Tibial artery (tissue), 4 donors: Measurements from ENCODE around the gene TIMELESS.
"Not testable (repeated sequence)": the region's sequence is repeated elsewhere in the genome, so short reads cannot be mapped to it uniquely, and the experiment has no call there.

Experiments
- DNase-seq, 2 donors: peaks; one replicate each; pipeline ENCODE4 v3.0.0-alpha.2; 2019
- H3K27ac ChIP-seq, 2 donors: fragments of 200-600 bp; sonication (generic) in 1 of 2; 1 replicate in 1 of 2; 2 replicates in 1 of 2; pipeline ENCODE4 v1.5.1; 2018 to 2019; ENCODE audit warnings: mild to moderate bottlenecking in 1 of 2
- H3K27me3 ChIP-seq, 2 donors: fragments of 200-600 bp; sonication (generic) in 1 of 2; one replicate each; pipeline versions ENCODE4 v1.5.1 to v1.6.0; 2016 to 2019
- H3K36me3 ChIP-seq, 3 donors: fragments of 200-600 bp; sonication (generic) in 2 of 3; one replicate each; pipeline ENCODE4 v1.5.1; 2016 to 2019; ENCODE audit warnings: mild to moderate bottlenecking in 2 of 3
- H3K4me1 ChIP-seq, 4 donors: fragments of 200-600 bp; sonication (generic) in 2 of 4; 1 replicate in 3 of 4; 2 replicates in 1 of 4; pipeline ENCODE4 v1.5.1; 2016 to 2019
- H3K4me3 ChIP-seq, 2 donors: fragments of 200-600 bp; sonication (generic) in 1 of 2; 1 replicate in 1 of 2; 2 replicates in 1 of 2; pipeline ENCODE4 v1.5.1; 2018 to 2019; ENCODE audit warnings: mild to moderate bottlenecking in 2 of 2
- H3K9me3 ChIP-seq, 3 donors: fragments of 200-600 bp; sonication (generic) in 1 of 3; one replicate each; pipeline ENCODE4 v1.5.1; 2016 to 2019
- intact Hi-C: fragments of 100-400 bp; cut with DNase I; formaldehyde crosslinking; loops from one replicate; pipeline ENCODE4 v1.15.0; 2023; ENCODE audit warnings: low total_unique reads
- TF ChIP-seq, protein P1 (sequence below), 2 experiments: fragments of 200-600 bp in 1 of 2; fragments of 450-650 bp in 1 of 2; IDR thresholded peaks; one replicate each; pipeline ENCODE4 v1.5.1; 2017 to 2019; ENCODE audit warnings: antibody characterized with exemption in 2 of 2, mild to moderate bottlenecking in 1 of 2, moderate library complexity in 1 of 2

TIMELESS gene, protein sequence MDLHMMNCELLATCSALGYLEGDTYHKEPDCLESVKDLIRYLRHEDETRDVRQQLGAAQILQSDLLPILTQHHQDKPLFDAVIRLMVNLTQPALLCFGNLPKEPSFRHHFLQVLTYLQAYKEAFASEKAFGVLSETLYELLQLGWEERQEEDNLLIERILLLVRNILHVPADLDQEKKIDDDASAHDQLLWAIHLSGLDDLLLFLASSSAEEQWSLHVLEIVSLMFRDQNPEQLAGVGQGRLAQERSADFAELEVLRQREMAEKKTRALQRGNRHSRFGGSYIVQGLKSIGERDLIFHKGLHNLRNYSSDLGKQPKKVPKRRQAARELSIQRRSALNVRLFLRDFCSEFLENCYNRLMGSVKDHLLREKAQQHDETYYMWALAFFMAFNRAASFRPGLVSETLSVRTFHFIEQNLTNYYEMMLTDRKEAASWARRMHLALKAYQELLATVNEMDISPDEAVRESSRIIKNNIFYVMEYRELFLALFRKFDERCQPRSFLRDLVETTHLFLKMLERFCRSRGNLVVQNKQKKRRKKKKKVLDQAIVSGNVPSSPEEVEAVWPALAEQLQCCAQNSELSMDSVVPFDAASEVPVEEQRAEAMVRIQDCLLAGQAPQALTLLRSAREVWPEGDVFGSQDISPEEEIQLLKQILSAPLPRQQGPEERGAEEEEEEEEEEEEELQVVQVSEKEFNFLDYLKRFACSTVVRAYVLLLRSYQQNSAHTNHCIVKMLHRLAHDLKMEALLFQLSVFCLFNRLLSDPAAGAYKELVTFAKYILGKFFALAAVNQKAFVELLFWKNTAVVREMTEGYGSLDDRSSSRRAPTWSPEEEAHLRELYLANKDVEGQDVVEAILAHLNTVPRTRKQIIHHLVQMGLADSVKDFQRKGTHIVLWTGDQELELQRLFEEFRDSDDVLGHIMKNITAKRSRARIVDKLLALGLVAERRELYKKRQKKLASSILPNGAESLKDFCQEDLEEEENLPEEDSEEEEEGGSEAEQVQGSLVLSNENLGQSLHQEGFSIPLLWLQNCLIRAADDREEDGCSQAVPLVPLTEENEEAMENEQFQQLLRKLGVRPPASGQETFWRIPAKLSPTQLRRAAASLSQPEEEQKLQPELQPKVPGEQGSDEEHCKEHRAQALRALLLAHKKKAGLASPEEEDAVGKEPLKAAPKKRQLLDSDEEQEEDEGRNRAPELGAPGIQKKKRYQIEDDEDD

DNA sequence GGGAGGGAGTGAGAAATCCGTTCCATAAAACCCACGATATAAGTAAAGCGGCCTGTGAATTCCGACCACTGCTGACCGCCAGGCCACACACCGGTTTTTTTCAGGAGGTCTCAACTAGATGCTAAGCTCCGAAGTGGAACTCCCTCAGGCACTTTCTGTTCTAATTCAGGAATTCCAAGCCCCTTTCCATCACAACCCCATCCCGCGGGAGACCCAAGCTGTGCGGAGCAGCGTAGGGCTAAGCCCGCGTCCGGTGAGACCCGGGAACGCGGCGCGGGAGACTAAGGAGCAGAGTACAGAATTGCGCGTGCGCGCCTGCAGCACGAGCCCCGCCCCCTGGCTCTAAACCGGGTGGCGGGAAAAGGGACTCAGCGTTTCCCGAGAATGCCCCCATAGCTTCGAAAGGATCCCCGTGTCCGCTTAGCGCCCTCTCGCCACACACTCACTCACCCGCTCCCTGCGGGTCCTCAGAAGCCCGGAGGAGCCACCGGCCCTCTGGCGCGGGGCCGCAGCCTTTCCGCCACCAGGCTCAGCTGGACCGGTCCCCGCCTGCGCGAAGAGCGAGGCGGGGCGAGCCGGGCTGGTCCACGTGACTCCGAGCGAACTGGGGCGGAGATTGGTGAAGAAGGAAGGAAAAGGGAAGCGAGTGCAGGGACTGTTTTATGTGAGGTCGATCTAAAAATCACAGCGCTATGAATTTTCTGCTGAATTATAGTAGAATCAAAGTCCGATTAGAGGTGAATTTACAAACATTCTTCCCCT is at the start of gene TIMELESS:
Gene TIMELESS (minus strand): TSS at position 567 of the 762 bp plus-strand sequence. CDS start 15,256 bp downstream, outside the sequence.
- peaks cover 0 to 9% of the 10 kb centered on the region in 2 donors for H3K27me3 ChIP-seq
- peaks cover 0 to 11% (median 2%) of the 10 kb centered on the region in 4 donors for H3K4me1 ChIP-seq
- peak within 1 kb of the TSS; percentile 60 to 89 for H3K4me3 ChIP-seq
- no peaks in the 10 kb centered on the region for H3K36me3 ChIP-seq
- H3K27ac ChIP-seq = peak within 1 kb of the TSS; percentile 86
- intact Hi-C loops = no loop called here
- no peaks in the 10 kb centered on the region for H3K9me3 ChIP-seq
- TF ChIP-seq, protein P1, sequence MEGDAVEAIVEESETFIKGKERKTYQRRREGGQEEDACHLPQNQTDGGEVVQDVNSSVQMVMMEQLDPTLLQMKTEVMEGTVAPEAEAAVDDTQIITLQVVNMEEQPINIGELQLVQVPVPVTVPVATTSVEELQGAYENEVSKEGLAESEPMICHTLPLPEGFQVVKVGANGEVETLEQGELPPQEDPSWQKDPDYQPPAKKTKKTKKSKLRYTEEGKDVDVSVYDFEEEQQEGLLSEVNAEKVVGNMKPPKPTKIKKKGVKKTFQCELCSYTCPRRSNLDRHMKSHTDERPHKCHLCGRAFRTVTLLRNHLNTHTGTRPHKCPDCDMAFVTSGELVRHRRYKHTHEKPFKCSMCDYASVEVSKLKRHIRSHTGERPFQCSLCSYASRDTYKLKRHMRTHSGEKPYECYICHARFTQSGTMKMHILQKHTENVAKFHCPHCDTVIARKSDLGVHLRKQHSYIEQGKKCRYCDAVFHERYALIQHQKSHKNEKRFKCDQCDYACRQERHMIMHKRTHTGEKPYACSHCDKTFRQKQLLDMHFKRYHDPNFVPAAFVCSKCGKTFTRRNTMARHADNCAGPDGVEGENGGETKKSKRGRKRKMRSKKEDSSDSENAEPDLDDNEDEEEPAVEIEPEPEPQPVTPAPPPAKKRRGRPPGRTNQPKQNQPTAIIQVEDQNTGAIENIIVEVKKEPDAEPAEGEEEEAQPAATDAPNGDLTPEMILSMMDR (IDR thresholded peaks at IDR 0.05) = peak in 1 of 2 experiments; percentile 4
- DNase-seq = peak; percentile 85 to 93

DNA sequence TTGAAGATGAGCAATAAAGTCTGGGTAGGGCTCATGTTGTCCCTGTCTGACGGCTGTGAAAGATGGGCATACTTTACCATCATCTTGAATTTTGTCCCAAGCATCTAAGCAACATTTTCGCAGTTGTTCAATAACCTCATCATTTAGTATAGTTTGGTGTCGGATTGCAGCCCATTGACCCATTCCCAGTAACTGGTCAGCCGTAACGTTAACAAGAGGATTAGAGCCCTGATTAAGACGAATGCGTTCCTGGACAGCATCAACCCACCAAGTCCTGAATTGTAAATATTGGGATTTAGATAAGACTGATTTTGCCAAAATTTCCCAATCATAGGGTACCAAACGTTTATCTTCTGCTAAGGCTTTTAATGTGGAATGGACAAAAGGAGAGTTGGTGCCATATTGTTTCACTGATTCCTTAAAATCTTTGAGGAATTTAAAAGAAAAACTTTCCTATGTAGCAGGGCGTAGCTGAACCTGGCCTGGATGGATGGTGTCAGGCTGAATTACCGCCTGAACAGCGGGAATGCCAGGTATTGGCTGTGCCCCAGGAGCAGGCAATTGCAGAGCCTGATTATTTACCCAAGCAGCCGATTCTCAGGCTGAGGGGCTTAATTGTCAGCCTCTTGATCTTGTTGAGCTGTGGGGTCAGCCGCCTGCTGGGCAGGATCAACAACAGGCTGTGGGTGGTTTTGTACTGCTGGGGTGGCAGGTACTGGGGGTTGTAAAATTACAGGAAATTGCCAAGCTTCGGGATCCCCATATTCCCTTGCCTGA is 49.1 kb upstream of the TIMELESS start:
- intact Hi-C loops, H3K9me3 ChIP-seq, H3K4me3 ChIP-seq, H3K27me3 ChIP-seq, DNase-seq, H3K36me3 ChIP-seq, H3K27ac ChIP-seq, H3K4me1 ChIP-seq: not testable (repeated sequence)

DNA sequence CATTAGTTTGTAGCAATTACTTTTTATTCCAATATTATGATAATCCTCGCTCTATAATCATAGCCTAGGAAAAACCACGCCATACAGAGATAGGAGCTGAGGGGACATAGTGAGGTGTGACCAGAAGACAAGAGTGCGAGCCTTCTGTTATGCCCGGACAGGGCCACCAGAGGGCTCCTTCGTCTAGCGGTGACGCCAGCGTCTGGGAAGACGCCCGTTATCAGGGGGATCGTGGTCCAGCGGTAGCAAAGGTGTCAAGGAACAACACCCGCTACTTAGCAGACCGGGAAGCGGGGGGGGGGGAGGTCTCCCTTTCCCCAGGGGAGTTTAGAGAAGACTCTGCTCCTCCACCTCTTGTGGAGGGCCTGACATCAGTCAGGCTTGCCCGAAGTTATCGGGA is 47.5 kb upstream of the TIMELESS start:
- TF ChIP-seq, protein P1 (IDR thresholded peaks at IDR 0.05) = peak; percentile 16 to 53
- H3K27me3 ChIP-seq, H3K27ac ChIP-seq, H3K9me3 ChIP-seq, intact Hi-C loops, H3K36me3 ChIP-seq, H3K4me1 ChIP-seq: not testable (repeated sequence)
- peak overlapping the region; percentile 19 to 31 for H3K4me3 ChIP-seq
- DNase-seq = peak; percentile 61 to 73

DNA sequence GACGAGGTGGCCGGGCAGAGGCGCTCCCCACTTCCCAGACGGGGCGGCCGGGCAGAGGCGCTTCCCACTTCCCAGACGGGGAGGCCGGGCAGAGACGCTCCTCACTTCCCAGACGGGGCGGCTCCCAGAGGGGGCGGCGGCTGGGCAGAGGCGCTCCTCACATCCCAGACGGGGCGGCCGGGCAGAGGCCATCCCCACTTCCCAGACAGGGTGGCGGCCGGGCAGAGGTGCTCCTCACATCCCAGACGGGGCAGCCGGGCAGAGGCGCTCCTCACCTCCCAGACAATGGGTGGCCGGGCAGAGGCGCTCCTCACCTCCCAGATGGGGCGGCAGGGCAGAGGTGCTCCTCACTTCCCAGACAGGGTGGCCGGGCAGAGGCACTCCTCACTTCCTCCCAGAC is 45.3 kb upstream of the TIMELESS start:
- H3K27me3 ChIP-seq, H3K4me1 ChIP-seq, H3K4me3 ChIP-seq, H3K9me3 ChIP-seq, intact Hi-C loops, H3K27ac ChIP-seq, H3K36me3 ChIP-seq, DNase-seq: not testable (repeated sequence)

GRCh38 chr12:56494106-56494415 is 44.8 kb upstream of the TIMELESS start:
- H3K4me3 ChIP-seq, H3K9me3 ChIP-seq, H3K4me1 ChIP-seq, DNase-seq, H3K36me3 ChIP-seq, intact Hi-C loops, H3K27ac ChIP-seq, H3K27me3 ChIP-seq: not testable (repeated sequence)

GRCh38 chr12:56493409-56494105 is 44.3 kb upstream of the TIMELESS start:
- H3K4me1 ChIP-seq, H3K9me3 ChIP-seq, H3K27ac ChIP-seq, intact Hi-C loops, DNase-seq, H3K36me3 ChIP-seq, H3K27me3 ChIP-seq, H3K4me3 ChIP-seq: not testable (repeated sequence)
